MM.1S (cell line): ENCODE data around the gene SPTLC3.

Experiments
- DNase-seq: peaks from one replicate; pipeline ENCODE4 v3.0.0-alpha.2; 2015
- H2AFZ ChIP-seq: fragments of 300-600 bp; sonication (generic); 2 replicates; pipeline ENCODE4 v1.6.0; 2016; ENCODE audit warnings: antibody characterized with exemption, low read length
- H3F3A ChIP-seq: fragments of 300-600 bp; sonication (generic); 2 replicates; pipeline ENCODE4 v1.6.1; 2016; ENCODE audit warnings: mild to moderate bottlenecking, antibody characterized with exemption, low read length, moderate library complexity, mixed read lengths; ENCODE audit not compliant: insufficient read depth
- H3K27ac ChIP-seq: fragments of 300-600 bp; sonication (generic); 2 replicates; pipeline ENCODE4 v1.5.1; 2016; ENCODE audit warnings: mild to moderate bottlenecking, low read length
- H3K27me3 ChIP-seq: fragments of 300-600 bp; sonication (generic); replicated peaks from 2 replicates; pipeline ENCODE4 v1.6.0; 2016; ENCODE audit warnings: low read length; ENCODE audit not compliant: insufficient read depth
- H3K36me3 ChIP-seq: fragments of 300-600 bp; sonication (generic); replicated peaks from 2 replicates; pipeline ENCODE4 v1.6.1; 2016; ENCODE audit warnings: mild to moderate bottlenecking, low read length, mixed read lengths; ENCODE audit not compliant: insufficient read depth
- H3K4me1 ChIP-seq: fragments of 300-600 bp; sonication (generic); 2 replicates; pipeline ENCODE4 v1.6.1; 2016; ENCODE audit warnings: low read length, mixed read lengths
- H3K4me2 ChIP-seq: fragments of 300-600 bp; sonication (generic); 2 replicates; pipeline ENCODE4 v1.6.0; 2016; ENCODE audit warnings: low read depth, low read length
- H3K4me3 ChIP-seq: fragments of 300-600 bp; sonication (generic); 2 replicates; pipeline ENCODE4 v1.5.1; 2016; ENCODE audit warnings: low read length, mixed read lengths
- H3K79me2 ChIP-seq: fragments of 300-600 bp; sonication (generic); 2 replicates; pipeline ENCODE4 v1.6.1; 2016; ENCODE audit warnings: mixed run types, low read length, mixed read lengths
- H3K9ac ChIP-seq: fragments of 300-600 bp; sonication (generic); 2 replicates; pipeline ENCODE4 v1.6.1; 2016; ENCODE audit warnings: low read length, mixed read lengths
- H3K9me2 ChIP-seq: fragments of 300-600 bp; sonication (generic); replicated peaks from 2 replicates; pipeline ENCODE4 v1.6.1; 2016; ENCODE audit warnings: mild to moderate bottlenecking, low read length, mixed read lengths; ENCODE audit not compliant: insufficient read depth
- H3K9me3 ChIP-seq: fragments of 300-600 bp; sonication (generic); replicated peaks from 2 replicates; pipeline ENCODE4 v1.6.1; 2016; ENCODE audit warnings: mild to moderate bottlenecking, low read length, mixed read lengths; ENCODE audit not compliant: insufficient read depth
- H4K20me1 ChIP-seq: fragments of 300-600 bp; sonication (generic); 2 replicates; pipeline ENCODE4 v1.6.1; 2016; ENCODE audit warnings: mild to moderate bottlenecking, low read length, moderate library complexity, mixed read lengths; ENCODE audit not compliant: insufficient read depth
- EZH2 ChIP-seq: fragments of 300-600 bp; sonication (generic); optimal IDR thresholded peaks from 2 replicates; pipeline ENCODE3; 2017; ENCODE audit warnings: low read depth, mild to moderate bottlenecking, antibody characterized with exemption, low read length, mixed read lengths
- EZH2phosphoT487 ChIP-seq: fragments of 300-600 bp; sonication (generic); IDR thresholded peaks from 2 replicates; pipeline ENCODE4 v1.6.1; 2018; ENCODE audit warnings: antibody characterized with exemption, low read length
- TF ChIP-seq, protein P1 (sequence below): fragments of 300-600 bp; sonication (generic); IDR thresholded peaks from 2 replicates; pipeline ENCODE4 v1.5.1; 2016; ENCODE audit warnings: antibody characterized with exemption, low read length, mixed read lengths

SPTLC3 gene

DNA sequence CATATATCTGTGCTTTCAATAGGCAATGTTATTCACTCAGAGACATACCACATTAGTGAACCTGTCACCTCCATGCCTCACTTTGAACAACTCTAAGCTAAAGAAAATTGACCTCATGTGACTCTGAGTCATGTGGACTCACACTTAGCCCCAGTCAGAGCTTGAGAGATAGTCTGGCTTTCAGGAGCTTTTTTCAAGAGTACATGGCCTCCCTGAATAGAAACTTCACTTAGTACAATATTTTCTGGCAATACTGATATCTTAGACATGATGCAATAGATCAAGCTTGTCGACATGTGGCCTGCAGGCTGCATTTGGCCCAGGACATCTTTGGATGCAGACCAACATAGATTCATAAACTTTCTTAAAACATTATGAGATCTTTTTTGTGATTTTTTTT lies 8.5 kb downstream of the SPTLC3 start:
- Histone ChIP-seq H4K20me1 (no peaks in the 10 kb centered on the region), H3K27me3 (no peaks in the 10 kb centered on the region), H3K79me2 (no peaks in the 10 kb centered on the region), H3K27ac (no peak overlapping the region), H3K9me3 (no peaks in the 10 kb centered on the region), H3K4me2 (no peak overlapping the region), H3K36me3 (no peaks in the 10 kb centered on the region), H2AFZ (no peak overlapping the region), H3K9me2 (no peaks in the 10 kb centered on the region), H3K4me1 (no peaks in the 10 kb centered on the region), H3F3A (no peaks in the 10 kb centered on the region), H3K9ac (no peak overlapping the region), H3K4me3 (no peak overlapping the region)
- TF ChIP-seq, protein P1, sequence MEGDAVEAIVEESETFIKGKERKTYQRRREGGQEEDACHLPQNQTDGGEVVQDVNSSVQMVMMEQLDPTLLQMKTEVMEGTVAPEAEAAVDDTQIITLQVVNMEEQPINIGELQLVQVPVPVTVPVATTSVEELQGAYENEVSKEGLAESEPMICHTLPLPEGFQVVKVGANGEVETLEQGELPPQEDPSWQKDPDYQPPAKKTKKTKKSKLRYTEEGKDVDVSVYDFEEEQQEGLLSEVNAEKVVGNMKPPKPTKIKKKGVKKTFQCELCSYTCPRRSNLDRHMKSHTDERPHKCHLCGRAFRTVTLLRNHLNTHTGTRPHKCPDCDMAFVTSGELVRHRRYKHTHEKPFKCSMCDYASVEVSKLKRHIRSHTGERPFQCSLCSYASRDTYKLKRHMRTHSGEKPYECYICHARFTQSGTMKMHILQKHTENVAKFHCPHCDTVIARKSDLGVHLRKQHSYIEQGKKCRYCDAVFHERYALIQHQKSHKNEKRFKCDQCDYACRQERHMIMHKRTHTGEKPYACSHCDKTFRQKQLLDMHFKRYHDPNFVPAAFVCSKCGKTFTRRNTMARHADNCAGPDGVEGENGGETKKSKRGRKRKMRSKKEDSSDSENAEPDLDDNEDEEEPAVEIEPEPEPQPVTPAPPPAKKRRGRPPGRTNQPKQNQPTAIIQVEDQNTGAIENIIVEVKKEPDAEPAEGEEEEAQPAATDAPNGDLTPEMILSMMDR, result no peak
- no peak for TF ChIP-seq EZH2
- TF ChIP-seq EZH2phosphoT487, result no peak
- no peak for DNase-seq

DNA sequence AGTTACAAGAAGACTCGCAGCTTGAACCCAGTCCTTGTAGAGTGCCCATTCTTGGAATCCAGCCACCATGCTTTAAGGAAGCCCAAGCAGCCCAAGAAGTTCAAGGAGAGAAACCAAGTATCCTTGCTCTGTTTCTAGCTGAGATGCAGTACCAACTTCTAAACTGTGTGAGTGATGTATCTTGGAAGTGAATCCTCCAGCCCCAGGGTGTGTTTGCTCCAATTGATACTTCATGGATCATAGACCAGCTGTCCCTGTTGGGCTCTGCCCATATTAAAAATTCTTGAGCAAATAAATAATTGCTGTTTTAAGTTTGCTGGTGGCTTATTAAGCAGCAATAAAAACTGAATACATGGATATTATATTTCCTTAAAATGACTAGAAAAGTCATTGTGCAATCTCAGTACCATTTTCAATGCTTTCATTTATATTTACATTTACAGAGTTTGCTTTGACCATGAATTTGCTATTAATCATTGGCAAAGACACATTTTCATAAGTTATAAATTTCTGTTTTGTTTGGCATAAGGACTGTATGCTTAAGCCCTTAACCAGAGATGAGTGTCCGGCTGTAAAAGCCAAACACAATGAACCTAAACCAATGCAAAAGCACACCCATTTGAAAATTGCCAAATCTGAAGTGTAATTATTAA lies 9.2 kb downstream of the SPTLC3 start:
- Histone ChIP-seq H3K4me3 (no peak overlapping the region), H3K9ac (no peak overlapping the region), H3K4me1 (no peaks in the 10 kb centered on the region), H3K4me2 (no peak overlapping the region), H3K9me3 (no peaks in the 10 kb centered on the region), H4K20me1 (no peaks in the 10 kb centered on the region), H2AFZ (no peak overlapping the region), H3K27me3 (no peaks in the 10 kb centered on the region), H3F3A (no peaks in the 10 kb centered on the region), H3K36me3 (no peaks in the 10 kb centered on the region), H3K9me2 (no peaks in the 10 kb centered on the region), H3K27ac (no peak overlapping the region), H3K79me2 (no peaks in the 10 kb centered on the region)
- DNase-seq, result no peak
- TF ChIP-seq EZH2 (no peak), EZH2phosphoT487 (no peak)
- TF ChIP-seq, protein P1, result no peak

DNA sequence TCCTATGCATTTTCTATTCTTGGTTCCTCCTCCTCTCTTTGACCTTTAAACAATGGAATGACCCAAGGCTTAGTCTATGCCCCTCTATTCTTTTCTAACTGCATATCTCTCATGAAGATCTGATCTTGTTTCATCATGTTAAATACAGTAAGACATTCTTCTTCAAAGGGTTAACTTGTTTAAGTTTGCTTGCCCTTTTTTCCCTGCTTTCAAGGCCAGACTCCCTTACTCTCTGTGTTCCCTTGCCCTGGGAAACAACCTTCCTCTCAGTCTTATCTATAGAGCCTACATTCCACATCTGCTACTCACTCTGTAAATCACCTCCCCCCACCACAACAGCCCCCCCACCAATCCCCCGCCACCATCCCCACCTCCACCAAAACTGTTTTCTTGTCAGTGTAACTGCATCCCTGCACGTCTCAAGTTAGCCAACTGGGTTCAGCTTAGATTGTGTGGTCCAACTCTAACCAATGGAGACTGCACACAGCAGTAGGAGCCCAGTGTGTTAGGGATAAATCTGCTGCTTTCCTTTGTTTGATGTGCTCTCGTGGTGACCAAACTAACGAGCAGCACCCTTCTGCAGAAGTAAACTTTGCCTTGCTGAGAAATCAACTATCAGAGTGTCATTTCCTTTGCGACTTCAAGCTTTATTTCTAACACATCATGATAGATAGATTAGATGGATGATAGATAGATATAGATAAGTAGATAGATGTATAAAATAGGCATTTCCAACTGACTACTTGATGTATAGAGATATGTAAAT lies 12.6 kb downstream of the SPTLC3 start:
- Histone ChIP-seq H3K9me3 (no peaks in the 10 kb centered on the region), H3K27ac (no peak overlapping the region), H3K36me3 (no peaks in the 10 kb centered on the region), H3K79me2 (no peaks in the 10 kb centered on the region), H3K4me3 (no peak overlapping the region), H3K27me3 (no peaks in the 10 kb centered on the region), H4K20me1 (no peaks in the 10 kb centered on the region), H3K9me2 (no peaks in the 10 kb centered on the region), H3K4me2 (no peak overlapping the region), H3K4me1 (no peaks in the 10 kb centered on the region), H3F3A (no peaks in the 10 kb centered on the region), H2AFZ (no peak overlapping the region), H3K9ac (no peak overlapping the region)
- TF ChIP-seq EZH2 (no peak), EZH2phosphoT487 (no peak)
- TF ChIP-seq, protein P1, result no peak
- no peak for DNase-seq
